Measurements from ENCODE around the gene IMMP2L. TPM values are rescaled to one million over a fixed set of nuclear protein-coding genes. Genes with fewer than 3 reads are reported as not detected.
"Not testable (repeated sequence)": the region's sequence is repeated elsewhere in the genome, so short reads cannot be mapped to it uniquely, and the experiment has no call there.

IMMP2L gene
- total RNA-seq, 4 donors from 2014 or later, result 8.3 to 19.2 (median 17.8) TPM

GRCh38 chr7:110675383-110676103, 886.7 kb downstream of the IMMP2L start:
- Histone ChIP-seq H3K9me3 (no peaks in the 10 kb centered on the region), H3K27ac (no peak overlapping the region), H3K4me1 (no peaks in the 10 kb centered on the region), H3K27me3 (no peaks in the 10 kb centered on the region), H3K4me3 (no peak overlapping the region), H3K36me3 (no peaks in the 10 kb centered on the region)
- intact Hi-C loops (cut with DNase I; ENCODE audit: low total_unique reads) (no loop called here), in situ Hi-C loops (cut with MboI; ENCODE audit: low sequenced_read_pairs in 4 of 4) (no loop called here)
- DNase-seq (no peak), ATAC-seq (no peak)
- no peak for TF ChIP-seq POLR2A (IDR thresholded peaks at IDR 0.05)
- no peak for TF ChIP-seq CTCF (IDR thresholded peaks at IDR 0.05 in 4 of 5, conservative IDR thresholded peaks at IDR 0.05 in 1 of 5)

- Histone ChIP-seq H3K4me3 (no peak overlapping the region), H3K27me3 (no peaks in the 10 kb centered on the region), H3K36me3 (no peaks in the 10 kb centered on the region), H3K4me1 (no peaks in the 10 kb centered on the region), H3K9me3 (no peaks in the 10 kb centered on the region), H3K27ac (no peak overlapping the region)
- no peak for ATAC-seq
- in situ Hi-C loops (cut with MboI; ENCODE audit: low sequenced_read_pairs in 4 of 4), result no loop called here
- no peak for TF ChIP-seq POLR2A (IDR thresholded peaks at IDR 0.05)
- no peak for TF ChIP-seq CTCF (IDR thresholded peaks at IDR 0.05 in 4 of 5, conservative IDR thresholded peaks at IDR 0.05 in 1 of 5)
- no peak for DNase-seq
- intact Hi-C loops (cut with DNase I; ENCODE audit: low total_unique reads), result no loop called here
Measured at GRCh38 chr7:110673148-110673547, 889.1 kb downstream of the IMMP2L start.

GRCh38 chr7:110669410-110669809, 892.9 kb downstream of the IMMP2L start:
- in situ Hi-C loops (cut with MboI; ENCODE audit: low sequenced_read_pairs in 4 of 4), result no loop called here
- no peaks in the 10 kb centered on the region for H3K9me3 ChIP-seq
- ATAC-seq, result no peak

GRCh38 chr7:110664803-110665202, 897.5 kb downstream of the IMMP2L start:
- Histone ChIP-seq H3K4me1 (no peaks in the 10 kb centered on the region), H3K36me3 (no peaks in the 10 kb centered on the region), H3K27me3 (no peaks in the 10 kb centered on the region), H3K27ac (no peak overlapping the region), H3K9me3 (no peaks in the 10 kb centered on the region), H3K4me3 (no peak overlapping the region)
- no peak for ATAC-seq
- in situ Hi-C loops (cut with MboI; ENCODE audit: low sequenced_read_pairs in 4 of 4), result no loop called here
- TF ChIP-seq CTCF (IDR thresholded peaks at IDR 0.05 in 4 of 5, conservative IDR thresholded peaks at IDR 0.05 in 1 of 5), result no peak
- no peak for TF ChIP-seq POLR2A (IDR thresholded peaks at IDR 0.05)
- intact Hi-C loops (cut with DNase I; ENCODE audit: low total_unique reads), result no loop called here
- DNase-seq, result no peak

More at GRCh38 chr7:110669410-110669809, 892.9 kb downstream of the IMMP2L start:
- TF ChIP-seq CTCF (IDR thresholded peaks at IDR 0.05 in 4 of 5, conservative IDR thresholded peaks at IDR 0.05 in 1 of 5) (no peak), POLR2A (IDR thresholded peaks at IDR 0.05) (no peak)
- Histone ChIP-seq H3K36me3 (no peaks in the 10 kb centered on the region), H3K4me1 (no peaks in the 10 kb centered on the region), H3K4me3 (no peak overlapping the region), H3K27ac (no peak overlapping the region), H3K27me3 (no peaks in the 10 kb centered on the region)
- intact Hi-C loops (cut with DNase I; ENCODE audit: low total_unique reads), result no loop called here
- DNase-seq, result no peak

- DNase-seq, ATAC-seq: not testable (repeated sequence)
Measured at GRCh38 chr7:110660637-110661036, 901.7 kb downstream of the IMMP2L start.

More at GRCh38 chr7:110660637-110661036, 901.7 kb downstream of the IMMP2L start:
- H3K9me3 ChIP-seq; H3K27me3 ChIP-seq; H3K36me3 ChIP-seq; H3K27ac ChIP-seq; H3K4me3 ChIP-seq; intact Hi-C loops (cut with DNase I; ENCODE audit: low total_unique reads); H3K4me1 ChIP-seq; in situ Hi-C loops (cut with MboI; ENCODE audit: low sequenced_read_pairs in 4 of 4): not testable (repeated sequence)

Measured in gastrocnemius medialis (tissue), 4 donors.